NCI-H1417 (cell line): ENCODE data around the gene TEX261.
A peak's percentile ranks its signal among the peaks of the same experiment; 100 is the strongest.

Source experiments
- DNase-seq, 3 experiments: peaks; one replicate each; lab custom pipeline; 2025; lab: John Stamatoyannopoulos, UW

TEX261 gene

DNA sequence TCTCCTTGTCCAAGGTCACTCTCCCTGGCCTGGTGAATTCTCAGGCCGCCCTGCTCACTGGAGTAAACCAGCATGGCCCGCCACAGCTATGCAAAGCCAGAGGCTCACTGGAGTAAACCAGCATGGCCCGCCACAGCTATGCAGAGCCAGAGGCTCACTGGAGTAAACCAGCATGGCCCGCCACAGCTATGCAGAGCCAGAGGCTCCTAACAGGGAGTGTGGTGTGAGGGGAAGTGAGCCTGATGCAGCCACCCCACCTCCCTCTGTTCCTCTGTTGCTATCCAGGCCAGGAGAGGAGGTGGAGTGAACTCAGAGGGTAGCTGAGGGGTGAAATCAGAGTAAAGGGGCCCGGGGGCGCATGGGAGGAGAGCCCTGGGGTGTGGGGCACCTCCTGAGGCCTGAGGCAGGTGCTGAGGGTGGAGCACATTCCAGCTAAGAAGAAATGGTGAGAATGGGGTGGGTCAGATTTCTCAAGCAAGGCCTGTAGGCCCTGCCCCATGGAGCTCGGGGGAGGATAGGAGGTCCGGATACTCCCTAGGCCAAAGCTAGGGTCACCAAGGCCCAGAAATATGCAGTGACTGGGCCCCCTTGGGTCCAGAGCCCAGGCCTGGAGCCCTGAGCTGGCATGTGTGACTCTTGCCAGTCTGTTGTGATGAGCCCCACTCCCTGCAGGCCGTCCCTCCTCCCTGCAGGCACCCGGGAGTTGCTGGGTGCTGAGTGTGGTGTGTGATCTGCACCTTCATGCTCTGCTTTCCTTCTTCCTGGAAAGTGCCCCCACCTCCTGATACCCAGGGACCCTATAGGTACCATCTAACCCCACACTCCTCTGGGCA is 57.5 kb downstream of the TEX261 start:
- DNase-seq = no peak

DNA sequence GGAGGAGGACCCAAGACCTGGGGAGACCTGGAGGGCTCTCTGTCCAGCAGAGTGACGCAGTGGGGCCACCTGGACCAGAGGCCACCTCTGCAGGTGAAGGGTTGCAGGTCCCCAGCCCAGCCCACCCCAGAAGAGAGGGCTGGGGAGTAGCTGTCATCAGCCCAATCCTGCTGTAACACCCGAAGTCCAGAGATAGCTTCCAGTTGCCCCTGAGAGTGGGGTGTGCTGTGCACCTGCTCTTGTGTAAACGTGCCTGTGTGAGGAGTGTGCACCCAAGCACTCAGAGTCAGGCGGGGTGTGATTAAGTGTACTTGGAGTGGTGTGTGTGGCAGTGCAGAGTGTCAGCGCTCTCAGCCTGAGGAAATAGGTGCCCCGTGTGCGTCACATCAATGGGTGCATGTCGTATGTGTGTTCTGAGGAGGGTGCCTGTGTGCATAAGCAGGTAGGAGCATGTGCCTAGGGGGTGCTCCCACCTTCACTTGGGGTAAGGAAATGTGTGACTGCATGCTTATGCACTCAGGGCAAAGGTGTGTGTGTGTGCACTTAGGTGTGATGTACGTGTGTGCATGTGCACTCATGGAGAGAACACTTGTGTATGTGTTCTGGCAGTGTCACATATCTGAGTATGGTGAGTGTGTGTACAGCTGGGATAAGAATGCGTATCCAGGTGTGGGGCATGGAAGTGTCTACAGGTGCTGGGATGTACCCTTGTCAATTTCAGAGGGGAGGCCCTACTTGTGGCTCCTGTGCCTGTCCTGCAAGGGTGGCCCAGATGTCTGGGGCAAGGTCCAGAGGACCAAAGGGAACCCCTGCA is 58.3 kb downstream of the TEX261 start:
- DNase-seq = peak in 2 of 3 experiments; percentile 24 to 61
